Ishikawa (cell line): ENCODE measurements around the gene C20orf173.

Source experiments
- EGR1 ChIP-seq: IDR thresholded peaks from 2 replicates; pipeline ENCODE4 v1.6.1; 2012
- EP300 ChIP-seq: IDR thresholded peaks from 2 replicates; pipeline ENCODE4 v1.6.1; 2012; ENCODE audit warnings: borderline replicate concordance
- RAD21 ChIP-seq: IDR thresholded peaks from 2 replicates; pipeline ENCODE4 v1.6.1; 2012; ENCODE audit warnings: low read depth
- YY1 ChIP-seq: IDR thresholded peaks from 2 replicates; pipeline ENCODE4 v1.6.1; 2012; ENCODE audit warnings: low read depth
- TF ChIP-seq, protein P1 (sequence below): IDR thresholded peaks from 2 replicates; pipeline ENCODE4 v1.6.1; 2012
- TF ChIP-seq, protein P2 (sequence below): IDR thresholded peaks from 2 replicates; pipeline ENCODE4 v1.6.1; 2012; ENCODE audit warnings: low read depth, mild to moderate bottlenecking

DNA sequence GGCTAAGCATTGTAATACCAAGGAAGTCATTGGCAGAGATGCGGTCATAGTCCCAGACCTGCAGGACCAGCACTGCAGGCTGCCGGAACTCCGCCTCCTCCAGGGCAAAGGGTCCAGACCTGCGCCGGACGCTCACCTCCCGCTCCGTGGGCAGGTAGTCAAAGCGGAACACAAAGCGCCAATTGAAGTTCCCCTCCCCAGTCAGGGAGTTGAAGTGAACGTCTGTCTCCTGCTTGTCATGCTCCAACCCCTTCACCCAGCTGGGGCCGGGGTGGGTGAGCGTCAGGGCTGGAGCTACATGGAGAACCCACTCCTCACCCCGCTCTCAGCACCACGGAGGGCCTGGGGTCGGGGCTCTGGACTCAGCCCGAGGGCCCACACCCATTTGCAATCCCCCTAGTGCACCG lies 30.7 kb upstream of the C20orf173 start:
- TF ChIP-seq YY1 (no peak), EP300 (no peak), RAD21 (no peak), EGR1 (no peak)
- TF ChIP-seq, protein P1, sequence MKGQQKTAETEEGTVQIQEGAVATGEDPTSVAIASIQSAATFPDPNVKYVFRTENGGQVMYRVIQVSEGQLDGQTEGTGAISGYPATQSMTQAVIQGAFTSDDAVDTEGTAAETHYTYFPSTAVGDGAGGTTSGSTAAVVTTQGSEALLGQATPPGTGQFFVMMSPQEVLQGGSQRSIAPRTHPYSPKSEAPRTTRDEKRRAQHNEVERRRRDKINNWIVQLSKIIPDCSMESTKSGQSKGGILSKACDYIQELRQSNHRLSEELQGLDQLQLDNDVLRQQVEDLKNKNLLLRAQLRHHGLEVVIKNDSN, result no peak
- TF ChIP-seq, protein P2, sequence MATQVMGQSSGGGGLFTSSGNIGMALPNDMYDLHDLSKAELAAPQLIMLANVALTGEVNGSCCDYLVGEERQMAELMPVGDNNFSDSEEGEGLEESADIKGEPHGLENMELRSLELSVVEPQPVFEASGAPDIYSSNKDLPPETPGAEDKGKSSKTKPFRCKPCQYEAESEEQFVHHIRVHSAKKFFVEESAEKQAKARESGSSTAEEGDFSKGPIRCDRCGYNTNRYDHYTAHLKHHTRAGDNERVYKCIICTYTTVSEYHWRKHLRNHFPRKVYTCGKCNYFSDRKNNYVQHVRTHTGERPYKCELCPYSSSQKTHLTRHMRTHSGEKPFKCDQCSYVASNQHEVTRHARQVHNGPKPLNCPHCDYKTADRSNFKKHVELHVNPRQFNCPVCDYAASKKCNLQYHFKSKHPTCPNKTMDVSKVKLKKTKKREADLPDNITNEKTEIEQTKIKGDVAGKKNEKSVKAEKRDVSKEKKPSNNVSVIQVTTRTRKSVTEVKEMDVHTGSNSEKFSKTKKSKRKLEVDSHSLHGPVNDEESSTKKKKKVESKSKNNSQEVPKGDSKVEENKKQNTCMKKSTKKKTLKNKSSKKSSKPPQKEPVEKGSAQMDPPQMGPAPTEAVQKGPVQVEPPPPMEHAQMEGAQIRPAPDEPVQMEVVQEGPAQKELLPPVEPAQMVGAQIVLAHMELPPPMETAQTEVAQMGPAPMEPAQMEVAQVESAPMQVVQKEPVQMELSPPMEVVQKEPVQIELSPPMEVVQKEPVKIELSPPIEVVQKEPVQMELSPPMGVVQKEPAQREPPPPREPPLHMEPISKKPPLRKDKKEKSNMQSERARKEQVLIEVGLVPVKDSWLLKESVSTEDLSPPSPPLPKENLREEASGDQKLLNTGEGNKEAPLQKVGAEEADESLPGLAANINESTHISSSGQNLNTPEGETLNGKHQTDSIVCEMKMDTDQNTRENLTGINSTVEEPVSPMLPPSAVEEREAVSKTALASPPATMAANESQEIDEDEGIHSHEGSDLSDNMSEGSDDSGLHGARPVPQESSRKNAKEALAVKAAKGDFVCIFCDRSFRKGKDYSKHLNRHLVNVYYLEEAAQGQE, result no peak
